Measurements from ENCODE around the gene SPTLC3. TPM values are rescaled to one million over a fixed set of nuclear protein-coding genes. Genes with fewer than 3 reads are reported as not detected.

SPTLC3 gene
- total RNA-seq, 1 donor, result under 0.01 TPM

DNA sequence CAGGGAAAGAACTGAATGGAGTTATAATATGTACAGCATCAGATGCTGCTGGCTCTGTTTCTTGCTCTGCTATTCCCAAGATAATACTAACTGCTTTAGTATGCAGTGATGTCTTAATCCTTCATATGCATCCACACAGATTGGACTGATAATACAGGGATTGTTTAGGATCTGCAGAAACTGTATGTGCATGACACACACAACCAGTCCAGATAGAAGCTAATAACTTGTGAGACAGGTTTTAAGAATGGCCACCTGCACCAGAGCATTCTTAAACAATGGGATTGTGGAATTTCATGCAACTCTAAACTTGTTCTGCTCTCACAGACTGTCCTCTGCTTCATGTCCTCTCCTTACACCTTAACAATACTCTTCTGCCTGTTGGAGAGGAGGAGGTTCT, 90.9 kb downstream of the SPTLC3 start:
- DNase-seq (ENCODE audit: low read depth), result no peak

DNA sequence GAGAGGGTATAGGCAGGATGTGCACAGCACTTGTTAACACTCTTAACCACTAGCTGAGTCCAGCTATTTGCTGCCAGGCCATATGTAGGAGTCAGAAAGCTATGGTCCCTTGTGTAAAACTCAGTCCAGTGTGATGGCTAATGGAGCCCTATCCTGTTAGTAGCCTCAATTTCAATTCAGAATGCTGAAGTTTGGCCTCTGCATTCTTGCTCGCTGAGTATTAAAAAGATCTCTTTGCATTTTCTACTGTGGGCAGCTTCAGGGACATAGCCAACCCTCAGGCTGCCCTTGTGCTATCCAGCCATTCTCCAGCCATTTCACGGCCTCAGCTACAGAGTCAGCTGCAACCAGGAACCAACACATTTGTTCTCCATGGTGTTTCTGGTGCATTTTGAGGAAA, 92.5 kb downstream of the SPTLC3 start:
- H3K4me3 ChIP-seq (ENCODE audit: low read depth, low read length), result no peak overlapping the region
- TF ChIP-seq, protein P1, sequence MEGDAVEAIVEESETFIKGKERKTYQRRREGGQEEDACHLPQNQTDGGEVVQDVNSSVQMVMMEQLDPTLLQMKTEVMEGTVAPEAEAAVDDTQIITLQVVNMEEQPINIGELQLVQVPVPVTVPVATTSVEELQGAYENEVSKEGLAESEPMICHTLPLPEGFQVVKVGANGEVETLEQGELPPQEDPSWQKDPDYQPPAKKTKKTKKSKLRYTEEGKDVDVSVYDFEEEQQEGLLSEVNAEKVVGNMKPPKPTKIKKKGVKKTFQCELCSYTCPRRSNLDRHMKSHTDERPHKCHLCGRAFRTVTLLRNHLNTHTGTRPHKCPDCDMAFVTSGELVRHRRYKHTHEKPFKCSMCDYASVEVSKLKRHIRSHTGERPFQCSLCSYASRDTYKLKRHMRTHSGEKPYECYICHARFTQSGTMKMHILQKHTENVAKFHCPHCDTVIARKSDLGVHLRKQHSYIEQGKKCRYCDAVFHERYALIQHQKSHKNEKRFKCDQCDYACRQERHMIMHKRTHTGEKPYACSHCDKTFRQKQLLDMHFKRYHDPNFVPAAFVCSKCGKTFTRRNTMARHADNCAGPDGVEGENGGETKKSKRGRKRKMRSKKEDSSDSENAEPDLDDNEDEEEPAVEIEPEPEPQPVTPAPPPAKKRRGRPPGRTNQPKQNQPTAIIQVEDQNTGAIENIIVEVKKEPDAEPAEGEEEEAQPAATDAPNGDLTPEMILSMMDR (IDR thresholded peaks at IDR 0.05; ENCODE audit: insufficient read depth, low read depth, low read length), result no peak
- no peak for DNase-seq (ENCODE audit: low read depth)

More for the DNA sequence above, 90.9 kb downstream of the SPTLC3 start:
- TF ChIP-seq, protein P1 (IDR thresholded peaks at IDR 0.05; ENCODE audit: insufficient read depth, low read depth, low read length), result no peak
- H3K4me3 ChIP-seq (ENCODE audit: low read depth, low read length), result no peak overlapping the region

DNA sequence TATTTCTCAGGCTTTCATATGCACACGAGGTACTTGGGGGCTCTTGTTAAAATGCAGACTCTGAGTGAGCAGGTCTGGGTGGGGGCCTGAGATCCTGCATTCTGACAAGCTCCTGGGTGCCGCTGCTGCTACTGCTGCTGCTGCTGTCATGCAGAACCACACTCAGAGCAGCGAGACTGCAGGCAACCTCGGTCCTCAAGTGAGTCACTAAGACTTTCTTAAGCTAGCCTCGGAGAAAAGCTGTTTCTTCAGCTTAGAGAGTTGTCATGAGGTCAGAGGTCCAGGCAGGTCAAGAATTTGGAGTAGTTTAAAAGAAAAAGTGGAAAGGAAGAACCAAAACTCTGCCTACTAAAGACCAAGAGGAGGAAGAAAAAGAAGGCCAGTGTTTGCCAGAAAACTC, 92.9 kb downstream of the SPTLC3 start:
- H3K4me3 ChIP-seq (ENCODE audit: low read depth, low read length), result no peak overlapping the region
- TF ChIP-seq, protein P1 (IDR thresholded peaks at IDR 0.05; ENCODE audit: insufficient read depth, low read depth, low read length), result no peak
- peak; percentile 70 for DNase-seq (ENCODE audit: low read depth)

DNA sequence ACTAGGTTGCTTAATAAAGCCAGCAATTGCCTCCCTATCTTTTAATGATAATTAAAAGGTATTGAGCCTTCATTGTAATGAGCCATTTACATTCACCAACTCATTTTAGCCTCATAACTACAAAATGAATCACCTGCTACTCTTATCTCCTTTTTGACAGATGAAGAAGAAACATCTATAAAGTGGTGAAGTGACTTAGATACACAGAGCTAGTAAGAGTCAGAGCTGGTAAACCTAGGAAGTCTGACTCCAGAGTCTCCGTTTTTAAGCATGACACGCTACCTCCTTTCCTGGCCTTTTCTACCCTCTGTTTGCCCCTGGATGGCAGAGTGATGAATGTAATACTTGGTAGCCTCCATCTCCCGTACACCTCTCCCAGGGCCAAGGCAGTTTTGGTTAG, 93.5 kb downstream of the SPTLC3 start:
- TF ChIP-seq, protein P1 (IDR thresholded peaks at IDR 0.05; ENCODE audit: insufficient read depth, low read depth, low read length), result no peak
- H3K4me3 ChIP-seq (ENCODE audit: low read depth, low read length), result no peak overlapping the region
- DNase-seq (ENCODE audit: low read depth), result peak; percentile 44

DNA sequence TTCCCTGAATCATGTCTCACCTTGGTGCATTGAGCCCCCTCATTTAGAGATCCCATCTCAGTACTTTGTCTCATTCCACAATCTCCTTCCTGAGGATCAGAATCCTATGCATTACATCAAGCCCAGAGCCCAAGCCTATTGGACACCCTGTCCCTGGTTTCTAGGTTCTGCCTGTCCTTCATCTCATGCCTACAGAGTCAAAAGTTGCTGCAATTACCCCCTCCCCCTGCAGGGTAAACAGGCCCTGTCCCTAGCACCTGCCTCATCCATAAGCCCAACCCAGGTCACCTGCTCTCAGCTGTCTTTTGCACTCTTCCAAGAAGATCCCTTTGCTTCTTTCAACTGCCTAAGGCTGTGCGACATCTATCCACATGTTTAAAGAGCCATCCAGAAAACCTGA, 93.9 kb downstream of the SPTLC3 start:
- TF ChIP-seq, protein P1 (IDR thresholded peaks at IDR 0.05; ENCODE audit: insufficient read depth, low read depth, low read length), result no peak
- no peak overlapping the region for H3K4me3 ChIP-seq (ENCODE audit: low read depth, low read length)
- DNase-seq (ENCODE audit: low read depth), result no peak

DNA sequence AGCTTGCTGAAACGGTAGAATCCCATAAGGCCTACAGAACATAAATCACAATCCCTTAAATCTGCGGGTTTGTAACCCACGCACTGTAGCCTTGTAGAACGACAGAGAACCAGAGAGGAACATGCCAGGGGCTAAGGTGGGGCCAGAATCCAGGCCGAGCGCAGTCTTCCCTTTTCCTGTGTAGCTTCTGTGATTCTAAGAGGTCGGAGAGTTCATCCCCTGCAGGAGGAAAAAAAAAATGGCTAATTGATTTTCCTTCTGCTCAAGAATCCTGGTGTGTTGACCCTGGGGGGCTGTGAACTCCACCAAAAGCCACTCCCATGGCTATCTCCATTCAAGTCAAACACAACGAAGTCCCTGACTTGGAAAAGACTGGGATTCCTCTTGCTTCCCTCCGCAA, 96.3 kb downstream of the SPTLC3 start:
- no peak for DNase-seq (ENCODE audit: low read depth)
- TF ChIP-seq, protein P1 (IDR thresholded peaks at IDR 0.05; ENCODE audit: insufficient read depth, low read depth, low read length), result no peak
- no peak overlapping the region for H3K4me3 ChIP-seq (ENCODE audit: low read depth, low read length)

DNA sequence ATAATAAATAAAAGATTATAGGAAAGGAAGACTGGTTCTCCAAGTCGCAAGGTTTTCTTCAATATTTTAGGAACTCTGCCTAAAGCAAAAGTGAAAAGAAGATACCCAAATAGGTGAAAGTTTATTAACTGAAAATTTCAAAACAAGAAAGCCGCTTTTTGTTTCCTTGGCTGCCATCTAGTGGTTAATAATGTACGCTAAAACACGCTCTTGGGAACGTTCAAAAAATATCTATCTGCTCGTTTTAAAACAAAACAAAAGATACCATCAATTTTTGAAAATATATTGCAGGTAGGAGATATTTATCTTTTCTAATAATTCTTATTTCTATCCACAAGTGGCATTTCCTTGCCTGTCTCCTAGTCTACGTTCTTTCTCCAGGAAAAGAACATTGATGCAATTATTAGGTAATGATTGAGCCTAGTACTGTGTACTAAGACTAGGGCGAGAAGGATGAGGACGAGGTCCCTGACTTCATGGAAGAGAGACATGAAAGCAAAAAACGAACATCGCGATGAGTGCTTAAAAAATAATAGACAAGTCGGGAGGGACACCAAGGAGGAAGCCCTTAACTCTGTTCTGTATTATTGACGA, 97.2 kb downstream of the SPTLC3 start:
- DNase-seq (ENCODE audit: low read depth), result peak; percentile 60
- no peak overlapping the region for H3K4me3 ChIP-seq (ENCODE audit: low read depth, low read length)

More for the DNA sequence above, 97.2 kb downstream of the SPTLC3 start:
- TF ChIP-seq, protein P1 (IDR thresholded peaks at IDR 0.05; ENCODE audit: insufficient read depth, low read depth, low read length), result peak; percentile 68

Data from fibroblast of villous mesenchyme (primary cell).